Endothelial cell (in vitro differentiated cells): ENCODE results near the gene FAM118A. TPM values are rescaled to one million over a fixed set of nuclear protein-coding genes. Genes with fewer than 3 reads are reported as not detected.

Source experiments
- DNase-seq: peaks from one replicate; pipeline ENCODE4 v3.0.0; 2021; ENCODE audit warnings: low spot score
- H3K27ac Mint-ChIP-seq: one replicate; pipeline ENCODE4 v1.8.0; 2021; ENCODE audit warnings: mixed read lengths, inconsistent platforms; ENCODE audit not compliant: unreplicated experiment
- H3K27me3 Mint-ChIP-seq: one replicate; pipeline ENCODE4 v1.8.0; 2021; ENCODE audit warnings: mild to moderate bottlenecking, moderate library complexity, mixed read lengths, inconsistent platforms; ENCODE audit not compliant: unreplicated experiment
- H3K36me3 Mint-ChIP-seq: one replicate; pipeline ENCODE4 v1.8.0; 2021; ENCODE audit warnings: mild to moderate bottlenecking, low read depth, mixed read lengths, inconsistent platforms; ENCODE audit not compliant: unreplicated experiment
- H3K4me1 Mint-ChIP-seq: one replicate; pipeline ENCODE4 v1.8.0; 2021; ENCODE audit warnings: mild to moderate bottlenecking, mixed read lengths, inconsistent platforms; ENCODE audit not compliant: unreplicated experiment
- H3K4me3 Mint-ChIP-seq: one replicate; pipeline ENCODE4 v1.8.0; 2021; ENCODE audit warnings: mild to moderate bottlenecking, mixed read lengths, inconsistent platforms; ENCODE audit not compliant: unreplicated experiment
- H3K9me3 Mint-ChIP-seq: one replicate; pipeline ENCODE4 v1.8.0; 2021; ENCODE audit warnings: mixed read lengths, inconsistent platforms; ENCODE audit not compliant: unreplicated experiment
- CTCF ChIP-seq: fragments of 200-600 bp; sonication (generic); IDR thresholded peaks from one replicate; pipeline ENCODE4 v1.5.0; 2021; ENCODE audit warnings: antibody characterized with exemption; ENCODE audit not compliant: unreplicated experiment
- total RNA-seq: library from RNA; stranded (reverse); fragmentation: NEBNext Ultra II Directional; extraction: Animal tissue kit (Norgen Biotek cat#: 25700); gene quantifications from one replicate; pipeline ENCODE4 v1.2.1, GENCODE V29; 2021; ENCODE audit not compliant: unreplicated experiment

Gene FAM118A
- total RNA-seq, 1 donor from 2014 or later = 26.6 TPM

- peaks cover 8% of the 10 kb centered on the region for H3K4me1 Mint-ChIP-seq
- H3K9me3 Mint-ChIP-seq = no peaks in the 10 kb centered on the region
- peaks cover 3% of the 10 kb centered on the region for H3K36me3 Mint-ChIP-seq
- peaks cover 6% of the 10 kb centered on the region for H3K27me3 Mint-ChIP-seq
- TF ChIP-seq CTCF = no peak
- DNase-seq = no peak
- no peak overlapping the region for H3K27ac Mint-ChIP-seq
- no peak overlapping the region for H3K4me3 Mint-ChIP-seq
These were observed 4.8 kb upstream of the FAM118A start for GRCh38 chr22:45304971-45305370.

GRCh38 chr22:45305456-45306075 is 4.2 kb upstream of the FAM118A start:
- H3K27me3 Mint-ChIP-seq = peaks cover 6% of the 10 kb centered on the region
- TF ChIP-seq CTCF = no peak
- no peaks in the 10 kb centered on the region for H3K9me3 Mint-ChIP-seq
- no peak for DNase-seq
- H3K27ac Mint-ChIP-seq = no peak overlapping the region
- H3K4me3 Mint-ChIP-seq = no peak overlapping the region
- H3K36me3 Mint-ChIP-seq = peaks cover 3% of the 10 kb centered on the region
- peaks cover 9% of the 10 kb centered on the region for H3K4me1 Mint-ChIP-seq

GRCh38 chr22:45306139-45306538 is 3.6 kb upstream of the FAM118A start:
- Mint-ChIP-seq H3K9me3 (no peaks in the 10 kb centered on the region), H3K27ac (no peak overlapping the region), H3K4me3 (no peak overlapping the region), H3K27me3 (peaks cover 8% of the 10 kb centered on the region), H3K36me3 (peaks cover 3% of the 10 kb centered on the region), H3K4me1 (peaks cover 15% of the 10 kb centered on the region)
- DNase-seq = no peak
- no peak for TF ChIP-seq CTCF

GRCh38 chr22:45308391-45308956 is 1.3 kb upstream of the FAM118A start:
- H3K4me1 Mint-ChIP-seq = peaks cover 28% of the 10 kb centered on the region
- TF ChIP-seq CTCF = no peak
- peak overlapping the region; percentile 89 for H3K27ac Mint-ChIP-seq

GRCh38 chr22:45308957-45309421 is 745 bp upstream of the FAM118A start:
- Mint-ChIP-seq H3K4me3 (peak overlapping the region; percentile 85), H3K9me3 (no peaks in the 10 kb centered on the region), H3K27ac (peak overlapping the region; percentile 89), H3K4me1 (peaks cover 32% of the 10 kb centered on the region), H3K36me3 (peaks cover 3% of the 10 kb centered on the region), H3K27me3 (peaks cover 12% of the 10 kb centered on the region)
- TF ChIP-seq CTCF = no peak
- DNase-seq = no peak

More at GRCh38 chr22:45308391-45308956, 1.3 kb upstream of the FAM118A start:
- Mint-ChIP-seq H3K27me3 (peaks cover 12% of the 10 kb centered on the region), H3K9me3 (no peaks in the 10 kb centered on the region), H3K36me3 (peaks cover 3% of the 10 kb centered on the region), H3K4me3 (peak overlapping the region; percentile 85)
- DNase-seq = no peak
